Endothelial cell of umbilical vein (primary cell): ENCODE results near the gene HEXA. TPM values are rescaled to one million over a fixed set of nuclear protein-coding genes. Genes with fewer than 3 reads are reported as not detected.

ENCODE experiments used
- BruUV-seq: library from RNA; stranded (reverse); fragments of 400-500 nt; replicated peaks from 2 replicates; lab custom pipeline; 2021; lab: Mats Ljungman, UMichigan
- CTCF ChIA-PET: fragments of 300-600, 350-600 bp; sonication (Branson Sonifier 250); formaldehyde crosslinking; loops from one replicate; lab custom pipeline; 2021; ENCODE audit warnings: antibody characterized with exemption, inconsistent platforms; lab: Charles Lee
- POLR2A ChIA-PET: fragments of 300-600, 350-600 bp; sonication (Branson Sonifier 250); formaldehyde crosslinking; loops from one replicate; lab custom pipeline; 2021; ENCODE audit warnings: antibody characterized with exemption, inconsistent platforms; lab: Charles Lee
- DNase-seq: peaks from one replicate; pipeline ENCODE4 v3.0.0-alpha.2; 2011; ENCODE audit warnings: low read depth, low spot score
- FAIRE-seq: peaks from 2 replicates; lab custom pipeline; 2011; peaks lifted over from hg19 to GRCh38; lab: Jason Lieb, UNC
- H2AFZ ChIP-seq: 2 replicates; pipeline ENCODE4 v1.6.0; 2012; ENCODE audit warnings: low read depth, low read length, control low read depth, inconsistent platforms
- H3K27ac ChIP-seq: 2 replicates; pipeline ENCODE4 v1.5.1; 2011; ENCODE audit warnings: low read depth, mild to moderate bottlenecking, control low read depth, low read length, moderate library complexity; ENCODE audit not compliant: insufficient read depth
- H3K27me3 ChIP-seq, 2 experiments: 2 replicates each; pipeline versions ENCODE4 v1.6.0 to v1.6.1; 2011; ENCODE audit warnings: low read length in 2 of 2, mixed read lengths in 1 of 2; ENCODE audit not compliant: control insufficient read depth in 2 of 2, insufficient read depth in 2 of 2
- H3K36me3 ChIP-seq, 2 experiments: 2 replicates in 1 of 2; 3 replicates in 1 of 2; pipeline ENCODE4 v1.5.1; 2011; ENCODE audit warnings: low read length in 2 of 2, mild to moderate bottlenecking in 1 of 2, moderate library complexity in 1 of 2; ENCODE audit not compliant: control insufficient read depth in 2 of 2, insufficient read depth in 2 of 2; ENCODE audit errors: extremely low read depth in 1 of 2
- H3K4me1 ChIP-seq: 3 replicates; pipeline ENCODE4 v1.5.1; 2011; ENCODE audit warnings: mild to moderate bottlenecking, low read length; ENCODE audit not compliant: control insufficient read depth, insufficient read depth; ENCODE audit errors: extremely low read depth
- H3K4me2 ChIP-seq: 2 replicates; pipeline ENCODE4 v1.6.1; 2011; ENCODE audit warnings: low read length, control low read depth, mixed read lengths; ENCODE audit not compliant: insufficient read depth
- H3K4me3 ChIP-seq, 3 experiments: fragments of 200-600 bp in 1 of 3; sonication (generic), shearing (Covaris generic) in 1 of 3; replicated peaks in 1 of 3; 2 replicates each; pipeline ENCODE4 v1.5.1; 2011 to 2016; ENCODE audit warnings: control low read depth in 3 of 3, low read length in 3 of 3, mild to moderate bottlenecking in 2 of 3, inconsistent platforms in 1 of 3, low read depth in 1 of 3, moderate library complexity in 1 of 3; ENCODE audit not compliant: insufficient read depth in 1 of 3
- H3K79me2 ChIP-seq: 2 replicates; pipeline ENCODE4 v1.6.0; 2012; ENCODE audit warnings: low read length, inconsistent platforms; ENCODE audit not compliant: control insufficient read depth, insufficient read depth
- H3K9ac ChIP-seq: replicated peaks from 2 replicates; pipeline ENCODE3; 2011; ENCODE audit warnings: low read length, control low read depth; ENCODE audit not compliant: insufficient read depth; ENCODE audit errors: extremely low read depth
- H3K9me1 ChIP-seq: replicated peaks from 3 replicates; pipeline ENCODE4 v1.6.0; 2011; ENCODE audit warnings: mild to moderate bottlenecking, low read length; ENCODE audit not compliant: control insufficient read depth, insufficient read depth; ENCODE audit errors: extremely low read depth
- H3K9me3 ChIP-seq: replicated peaks from 2 replicates; pipeline ENCODE4 v1.5.1; 2012; ENCODE audit warnings: low read length, inconsistent platforms; ENCODE audit not compliant: control insufficient read depth, insufficient read depth
- H4K20me1 ChIP-seq: replicated peaks from 2 replicates; pipeline ENCODE3; 2011; ENCODE audit warnings: mild to moderate bottlenecking, low read length; ENCODE audit not compliant: control insufficient read depth, insufficient read depth; ENCODE audit errors: extremely low read depth
- EZH2 ChIP-seq: IDR thresholded peaks from 2 replicates; pipeline ENCODE4 v1.6.1; 2012; ENCODE audit warnings: borderline replicate concordance, low read depth, mild to moderate bottlenecking, moderate library complexity, low read length, inconsistent platforms; ENCODE audit not compliant: severe bottlenecking
- GATA2 ChIP-seq: IDR thresholded peaks from 2 replicates; pipeline ENCODE4 v1.7.0; 2011; ENCODE audit warnings: low read depth, mild to moderate bottlenecking, moderate library complexity, mixed read lengths, low read length; ENCODE audit not compliant: insufficient read length, insufficient read depth
- JUN ChIP-seq: IDR thresholded peaks from 2 replicates; pipeline ENCODE4 v1.6.1; 2011; ENCODE audit warnings: borderline replicate concordance, low read depth; ENCODE audit not compliant: insufficient read length, insufficient read depth
- MYC ChIP-seq: IDR thresholded peaks from one replicate; pipeline ENCODE4 v1.6.1; 2011; ENCODE audit warnings: mild to moderate bottlenecking, low read depth, low read length
- POLR2AphosphoS5 ChIP-seq: IDR thresholded peaks from 2 replicates; pipeline ENCODE4 v1.6.1; 2012; ENCODE audit warnings: low read depth, mild to moderate bottlenecking, control low read depth, low read length, moderate library complexity; ENCODE audit not compliant: insufficient read depth
- dilution Hi-C: fragments of 300-500 bp; cut with MboI; formaldehyde crosslinking; loops from one replicate; pipeline ENCODE4 v1.15.0; 2019; ENCODE audit warnings: low sequenced_read_pairs; ENCODE audit not compliant: extremely low pct_ligation_motif_present
- intact Hi-C: fragments of 100-400 bp; cut with micrococcal nuclease; formaldehyde crosslinking; loops from one replicate; pipeline ENCODE4 v1.10.0; 2022
- polyA plus RNA-seq, 4 experiments: library from polyadenylated mRNA; depleted of rRNA in 3 of 4; stranded (reverse) in 3 of 4; unstranded in 1 of 4; fragments of >200 nt; gene quantifications; 2 replicates each; pipeline versions ENCODE4 v1.2.1 to v1.2.3, GENCODE V29; 2011 to 2012; ENCODE audit warnings: missing spikeins in 1 of 4
- total RNA-seq: library from RNA; stranded (reverse); gene quantifications from 2 replicates; pipeline ENCODE4 v1.2.3, GENCODE V29; 2021
- TF ChIP-seq, protein P1 (sequence below), 2 donors: IDR thresholded peaks; 1 replicate in 1 of 2; 2 replicates in 1 of 2; pipeline ENCODE4 v1.5.1; 2011; ENCODE audit warnings: low read length in 2 of 2, mild to moderate bottlenecking in 2 of 2, moderate library complexity in 2 of 2, control low read depth in 1 of 2, inconsistent platforms in 1 of 2, low read depth in 1 of 2; ENCODE audit not compliant: insufficient read depth in 1 of 2; ENCODE audit errors: extremely low read depth in 1 of 2

The HEXA gene
- total and polyA plus RNA-seq, 2 donors (not counting 3 experiments of a cell fraction or from before 2014, with no cell fraction given) = 108 to 212 TPM

- Histone ChIP-seq H2AFZ (no peak overlapping the region), H3K4me3 (no peak overlapping the region), H3K4me1 (no peaks in the 10 kb centered on the region), H3K4me2 (no peak overlapping the region), H3K79me2 (no peaks in the 10 kb centered on the region), H3K9me3 (no peaks in the 10 kb centered on the region), H3K27me3 (peaks cover 12 to 13% of the 10 kb centered on the region in 2 experiments), H4K20me1 (no peaks in the 10 kb centered on the region), H3K9ac (no peak overlapping the region), H3K36me3 (no peaks in the 10 kb centered on the region), H3K9me1 (no peaks in the 10 kb centered on the region), H3K27ac (no peak overlapping the region)
- DNase-seq (peak; percentile 47), FAIRE-seq (no peak)
- ChIA-PET POLR2A (no interaction called here), CTCF (interaction anchor here (1.4 to 1.9 kb wide), 4 partner anchors 11 to 195 kb away, joined by 4 to 6 read pairs (median 5); no protein-coding TSS in a partner anchor)
- dilution Hi-C loops = no loop called here
- BruUV-seq = no TSS peak
- intact Hi-C loops = no loop called here
- no peak for TF ChIP-seq POLR2AphosphoS5
- TF ChIP-seq EZH2 = no peak
- TF ChIP-seq, protein P1, sequence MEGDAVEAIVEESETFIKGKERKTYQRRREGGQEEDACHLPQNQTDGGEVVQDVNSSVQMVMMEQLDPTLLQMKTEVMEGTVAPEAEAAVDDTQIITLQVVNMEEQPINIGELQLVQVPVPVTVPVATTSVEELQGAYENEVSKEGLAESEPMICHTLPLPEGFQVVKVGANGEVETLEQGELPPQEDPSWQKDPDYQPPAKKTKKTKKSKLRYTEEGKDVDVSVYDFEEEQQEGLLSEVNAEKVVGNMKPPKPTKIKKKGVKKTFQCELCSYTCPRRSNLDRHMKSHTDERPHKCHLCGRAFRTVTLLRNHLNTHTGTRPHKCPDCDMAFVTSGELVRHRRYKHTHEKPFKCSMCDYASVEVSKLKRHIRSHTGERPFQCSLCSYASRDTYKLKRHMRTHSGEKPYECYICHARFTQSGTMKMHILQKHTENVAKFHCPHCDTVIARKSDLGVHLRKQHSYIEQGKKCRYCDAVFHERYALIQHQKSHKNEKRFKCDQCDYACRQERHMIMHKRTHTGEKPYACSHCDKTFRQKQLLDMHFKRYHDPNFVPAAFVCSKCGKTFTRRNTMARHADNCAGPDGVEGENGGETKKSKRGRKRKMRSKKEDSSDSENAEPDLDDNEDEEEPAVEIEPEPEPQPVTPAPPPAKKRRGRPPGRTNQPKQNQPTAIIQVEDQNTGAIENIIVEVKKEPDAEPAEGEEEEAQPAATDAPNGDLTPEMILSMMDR (IDR thresholded peaks at IDR 0.05; ENCODE audit: extremely low read depth in 1 of 2, insufficient read depth in 1 of 2, low read depth in 1 of 2, low read length in 2 of 2) = no peak
- TF ChIP-seq GATA2 = no peak
- TF ChIP-seq MYC = no peak
- no peak for TF ChIP-seq JUN
These were observed 29.0 kb upstream of the HEXA start for GRCh38 chr15:72404841-72405240.
